Liver (tissue), 9 donors: ENCODE results near the gene DHDDS. TPM values are rescaled to one million over a fixed set of nuclear protein-coding genes. Genes with fewer than 3 reads are reported as not detected.

Experiments used
- DNase-seq: peaks from one replicate; pipeline ENCODE4 v3.0.0-alpha.2; 2017; ENCODE audit warnings: low spot score
- H3K27ac ChIP-seq, 2 donors: one replicate each; pipeline ENCODE4 v1.7.0; 2013; ENCODE audit warnings: inconsistent platforms in 2 of 2, low read length in 2 of 2, control low read depth in 1 of 2, low read depth in 1 of 2, mild to moderate bottlenecking in 1 of 2
- H3K27me3 ChIP-seq, 4 donors: one replicate each; pipeline versions ENCODE4 v1.6.1 to v1.7.0; 2013; ENCODE audit warnings: low read length in 3 of 4, inconsistent platforms in 1 of 4, mild to moderate bottlenecking in 1 of 4, moderate library complexity in 1 of 4; ENCODE audit not compliant: control insufficient read depth in 4 of 4, insufficient read depth in 4 of 4
- H3K36me3 ChIP-seq, 4 donors: one replicate each; pipeline versions ENCODE4 v1.6.1 to v1.7.0; 2013; ENCODE audit warnings: low read length in 3 of 4, mild to moderate bottlenecking in 3 of 4, low read depth in 1 of 4, moderate library complexity in 1 of 4; ENCODE audit not compliant: control insufficient read depth in 4 of 4, insufficient read depth in 3 of 4
- H3K4me1 ChIP-seq, 4 donors: one replicate each; pipeline versions ENCODE4 v1.6.1 to v1.7.0; 2013; ENCODE audit warnings: low read length in 3 of 4, mild to moderate bottlenecking in 3 of 4, moderate library complexity in 1 of 4; ENCODE audit not compliant: control insufficient read depth in 4 of 4, insufficient read depth in 4 of 4
- H3K4me3 ChIP-seq, 3 donors: one replicate each; pipeline versions ENCODE4 v1.6.1 to v1.7.0; 2013; ENCODE audit warnings: low read length in 3 of 3, control low read depth in 1 of 3, low read depth in 1 of 3, mild to moderate bottlenecking in 1 of 3
- H3K9ac ChIP-seq, 2 donors: one replicate each; pipeline ENCODE4 v1.7.0; 2013; ENCODE audit warnings: low read length in 2 of 2, mild to moderate bottlenecking in 2 of 2, moderate library complexity in 2 of 2, control low read depth in 1 of 2, low read depth in 1 of 2
- H3K9me3 ChIP-seq, 4 donors: one replicate each; pipeline versions ENCODE4 v1.6.1 to v1.7.0; 2013; ENCODE audit warnings: low read length in 3 of 4; ENCODE audit not compliant: control insufficient read depth in 4 of 4
- ATF3 ChIP-seq: IDR thresholded peaks from 2 replicates; pipeline ENCODE4 v1.6.1; 2016; ENCODE audit warnings: antibody characterized with exemption
- FOXA1 ChIP-seq: IDR thresholded peaks from 2 replicates; pipeline ENCODE4 v1.6.1; 2016; ENCODE audit warnings: antibody characterized with exemption
- HNF4G ChIP-seq: IDR thresholded peaks from 2 replicates; pipeline ENCODE4 v1.6.1; 2016; ENCODE audit warnings: antibody characterized with exemption
- JUND ChIP-seq, 2 donors: IDR thresholded peaks; 2 replicates each; pipeline ENCODE4 v1.6.1; 2016; ENCODE audit warnings: antibody characterized with exemption in 2 of 2
- NR2F2 ChIP-seq: IDR thresholded peaks from 2 replicates; pipeline ENCODE4 v1.6.1; 2016; ENCODE audit warnings: antibody characterized with exemption
- RXRA ChIP-seq, 2 donors: IDR thresholded peaks; 2 replicates each; pipeline ENCODE4 v1.6.1; 2017 to 2018; ENCODE audit warnings: antibody characterized with exemption in 2 of 2, mild to moderate bottlenecking in 1 of 2
- TAF1 ChIP-seq: conservative IDR thresholded peaks from 2 replicates; pipeline ENCODE4 v1.6.1; 2016; ENCODE audit warnings: antibody characterized with exemption, mild to moderate bottlenecking
- YY1 ChIP-seq: IDR thresholded peaks from 2 replicates; pipeline ENCODE4 v1.6.1; 2016; ENCODE audit warnings: antibody characterized with exemption, mild to moderate bottlenecking
- WGBS: extraction: QIAGEN DNeasy Blood & Tissue Kit; methylation state at CpG from one replicate; pipeline ENCODE4 v1.1.7; 2013; 5-methylcytosine and 5-hydroxymethylcytosine counted together
- polyA plus RNA-seq, 2 donors: library from polyadenylated mRNA; stranded (reverse) in 1 of 2; unstranded in 1 of 2; fragments of 200-250 nt in 1 of 2; fragments of >200 nt in 1 of 2; fragmentation: Nextera tagmentation in 1 of 2; extraction: Ambion mirVana in 1 of 2; gene quantifications; one replicate each; pipeline versions ENCODE4 v1.2.1 to v1.2.3, GENCODE V29; 2013 to 2015
- total RNA-seq, 2 donors: library from RNA; depleted of rRNA; stranded (reverse); fragments of >200 nt; gene quantifications; one replicate each; pipeline ENCODE4 v1.2.3, GENCODE V29; 2014
- TF ChIP-seq, protein P1 (sequence below): IDR thresholded peaks from 2 replicates; pipeline ENCODE4 v1.6.1; 2016; ENCODE audit warnings: antibody characterized with exemption, mild to moderate bottlenecking
- TF ChIP-seq, protein P2 (sequence below): IDR thresholded peaks from 2 replicates; pipeline ENCODE4 v1.6.1; 2016; ENCODE audit warnings: antibody characterized with exemption
- donor health status: healthy.
- donor health status: healthy.
- donor health status: healthy.
- donor health status: healthy.
- donor health status: healthy.

Gene DHDDS
- total and polyA plus RNA-seq, 4 donors = 10.6 to 21.7 (median 16.6) TPM

GRCh38 chr1:26469558-26469957, 37.4 kb downstream of the DHDDS start (continued):
- TF ChIP-seq, protein P1, sequence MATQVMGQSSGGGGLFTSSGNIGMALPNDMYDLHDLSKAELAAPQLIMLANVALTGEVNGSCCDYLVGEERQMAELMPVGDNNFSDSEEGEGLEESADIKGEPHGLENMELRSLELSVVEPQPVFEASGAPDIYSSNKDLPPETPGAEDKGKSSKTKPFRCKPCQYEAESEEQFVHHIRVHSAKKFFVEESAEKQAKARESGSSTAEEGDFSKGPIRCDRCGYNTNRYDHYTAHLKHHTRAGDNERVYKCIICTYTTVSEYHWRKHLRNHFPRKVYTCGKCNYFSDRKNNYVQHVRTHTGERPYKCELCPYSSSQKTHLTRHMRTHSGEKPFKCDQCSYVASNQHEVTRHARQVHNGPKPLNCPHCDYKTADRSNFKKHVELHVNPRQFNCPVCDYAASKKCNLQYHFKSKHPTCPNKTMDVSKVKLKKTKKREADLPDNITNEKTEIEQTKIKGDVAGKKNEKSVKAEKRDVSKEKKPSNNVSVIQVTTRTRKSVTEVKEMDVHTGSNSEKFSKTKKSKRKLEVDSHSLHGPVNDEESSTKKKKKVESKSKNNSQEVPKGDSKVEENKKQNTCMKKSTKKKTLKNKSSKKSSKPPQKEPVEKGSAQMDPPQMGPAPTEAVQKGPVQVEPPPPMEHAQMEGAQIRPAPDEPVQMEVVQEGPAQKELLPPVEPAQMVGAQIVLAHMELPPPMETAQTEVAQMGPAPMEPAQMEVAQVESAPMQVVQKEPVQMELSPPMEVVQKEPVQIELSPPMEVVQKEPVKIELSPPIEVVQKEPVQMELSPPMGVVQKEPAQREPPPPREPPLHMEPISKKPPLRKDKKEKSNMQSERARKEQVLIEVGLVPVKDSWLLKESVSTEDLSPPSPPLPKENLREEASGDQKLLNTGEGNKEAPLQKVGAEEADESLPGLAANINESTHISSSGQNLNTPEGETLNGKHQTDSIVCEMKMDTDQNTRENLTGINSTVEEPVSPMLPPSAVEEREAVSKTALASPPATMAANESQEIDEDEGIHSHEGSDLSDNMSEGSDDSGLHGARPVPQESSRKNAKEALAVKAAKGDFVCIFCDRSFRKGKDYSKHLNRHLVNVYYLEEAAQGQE = no peak
- TF ChIP-seq JUND (IDR thresholded peaks at IDR 0.05) = no peak

DNA sequence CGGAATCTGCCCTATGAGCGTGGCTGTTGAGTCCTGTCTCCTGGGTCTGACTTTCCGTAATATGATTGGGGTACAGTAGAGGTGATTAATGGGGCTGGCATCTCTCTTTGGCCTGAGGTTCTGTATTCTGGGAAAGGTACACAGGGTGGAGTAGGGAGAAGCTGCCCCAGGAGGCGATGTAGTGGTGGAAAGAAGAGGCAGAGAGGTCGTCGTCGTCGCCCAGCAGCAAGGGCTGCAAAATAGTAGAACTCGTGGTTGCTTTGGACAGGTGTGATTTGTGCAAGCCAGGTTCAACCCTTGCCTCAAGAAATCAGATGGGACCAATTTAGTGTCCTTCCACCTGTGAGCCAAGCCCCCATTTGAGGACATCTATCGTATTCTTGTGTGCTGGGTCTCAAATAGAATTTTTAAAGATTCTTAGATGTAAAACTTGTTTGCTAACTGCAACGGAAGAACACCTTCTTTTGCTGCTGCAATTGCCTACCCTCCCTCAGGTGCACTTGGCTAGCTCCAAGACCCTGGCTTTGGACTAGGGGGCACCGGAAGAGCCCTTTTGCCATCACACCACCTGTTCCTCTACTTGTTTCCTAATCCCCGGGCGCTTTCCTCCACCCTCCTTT, 38.9 kb downstream of the DHDDS start:
- Histone ChIP-seq H3K4me1 (peaks cover 1 to 39% (median 25%) of the 10 kb centered on the region in 4 donors), H3K36me3 (peaks cover 0 to 33% (median 19%) of the 10 kb centered on the region in 4 donors), H3K9me3 (no peaks in the 10 kb centered on the region), H3K27me3 (no peaks in the 10 kb centered on the region), H3K9ac (no peak overlapping the region), H3K4me3 (peak overlapping the region in 1 of 3 donors; percentile 94), H3K27ac (peak overlapping the region in 1 of 2 donors; percentile 44)
- WGBS = 53% methylated on average over 14 of the region's 14 CpGs
- DNase-seq = no peak
- TF ChIP-seq YY1 (no peak), RXRA (IDR thresholded peaks at IDR 0.05) (no peak), HNF4G (no peak), FOXA1 (no peak), ATF3 (no peak)

DNA sequence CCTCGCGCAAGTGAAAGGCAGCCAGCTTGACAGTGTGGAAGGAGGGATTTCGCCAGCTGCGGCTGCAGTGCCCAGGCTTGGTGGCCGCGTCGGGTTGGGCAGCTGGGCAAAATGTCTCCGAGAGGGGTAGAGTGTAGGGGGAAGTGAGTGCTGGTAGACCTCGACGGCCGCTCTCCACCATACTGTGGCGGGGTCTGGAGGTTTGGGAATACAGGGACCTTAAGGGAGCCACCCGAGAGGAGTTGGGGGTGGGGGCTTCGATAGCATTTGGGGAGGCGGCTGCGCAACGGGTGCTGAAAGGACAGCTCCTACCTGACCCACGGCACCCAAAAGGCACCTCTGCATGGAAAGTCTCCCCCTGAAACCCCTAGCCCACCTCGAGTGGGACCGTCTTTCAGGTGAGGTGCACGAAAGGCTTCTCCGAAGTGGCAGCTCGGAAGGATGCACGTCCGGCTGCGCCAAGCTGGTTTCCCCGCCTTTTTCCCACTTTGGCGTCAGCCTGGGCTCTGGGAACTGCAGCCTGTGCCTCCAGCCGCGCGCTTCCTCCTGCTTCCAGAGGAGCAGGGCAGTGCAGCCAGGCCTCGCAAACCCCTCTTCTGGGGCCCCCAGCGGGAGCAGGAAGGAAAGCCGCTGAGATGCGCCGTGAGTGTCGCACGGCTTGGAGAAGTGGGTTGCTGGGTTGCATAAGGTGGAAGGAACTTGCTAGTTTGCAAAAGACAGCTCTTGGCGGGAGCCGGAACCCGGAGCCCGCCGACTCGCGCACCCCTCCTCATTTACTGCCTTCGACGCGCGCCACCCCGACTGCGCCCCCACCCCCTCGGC, 39.6 kb downstream of the DHDDS start:
- Histone ChIP-seq H3K4me1 (peaks cover 1 to 39% (median 25%) of the 10 kb centered on the region in 4 donors), H3K36me3 (peaks cover 0 to 33% (median 18%) of the 10 kb centered on the region in 4 donors), H3K9ac (no peak overlapping the region), H3K27ac (peak overlapping the region; percentile 44 to 100), H3K9me3 (no peaks in the 10 kb centered on the region), H3K4me3 (peak overlapping the region; percentile 53 to 94 (median 57)), H3K27me3 (no peaks in the 10 kb centered on the region)
- 1% methylated on average over 52 of the region's 52 CpGs for WGBS
- TF ChIP-seq HNF4G (no peak), TAF1 (no peak), NR2F2 (peak; percentile 22), FOXA1 (no peak)
- TF ChIP-seq, protein P1 = peak; percentile 98
- TF ChIP-seq, protein P2, sequence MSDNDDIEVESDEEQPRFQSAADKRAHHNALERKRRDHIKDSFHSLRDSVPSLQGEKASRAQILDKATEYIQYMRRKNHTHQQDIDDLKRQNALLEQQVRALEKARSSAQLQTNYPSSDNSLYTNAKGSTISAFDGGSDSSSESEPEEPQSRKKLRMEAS = no peak
- DNase-seq = peak; percentile 69
